ENCODE data around the gene DEFB121. TPM values are rescaled to one million over a fixed set of nuclear protein-coding genes. Genes with fewer than 3 reads are reported as not detected.

DEFB121 gene
- not detected for total RNA-seq
- not detected for polyA plus RNA-seq

GRCh38 chr20:31406115-31406514, at the start of gene DEFB121:
DEFB121 (minus strand) TSS chr20:31406215; CDS start chr20:31406152, 63 bp downstream.
- 28 to 30% methylated on average over 3 of the region's 3 CpGs for WGBS, 2 donors
- Histone ChIP-seq H3K4me1 (no peaks in the 10 kb centered on the region), H3K27ac (no peak within 1 kb of the TSS), H3K27me3 (no peaks in the 10 kb centered on the region), H3K36me3 (no peaks in the 10 kb centered on the region), H3K9me3 (no peaks in the 10 kb centered on the region), H3K4me3 (no peak within 1 kb of the TSS)
- TF ChIP-seq, protein P1, sequence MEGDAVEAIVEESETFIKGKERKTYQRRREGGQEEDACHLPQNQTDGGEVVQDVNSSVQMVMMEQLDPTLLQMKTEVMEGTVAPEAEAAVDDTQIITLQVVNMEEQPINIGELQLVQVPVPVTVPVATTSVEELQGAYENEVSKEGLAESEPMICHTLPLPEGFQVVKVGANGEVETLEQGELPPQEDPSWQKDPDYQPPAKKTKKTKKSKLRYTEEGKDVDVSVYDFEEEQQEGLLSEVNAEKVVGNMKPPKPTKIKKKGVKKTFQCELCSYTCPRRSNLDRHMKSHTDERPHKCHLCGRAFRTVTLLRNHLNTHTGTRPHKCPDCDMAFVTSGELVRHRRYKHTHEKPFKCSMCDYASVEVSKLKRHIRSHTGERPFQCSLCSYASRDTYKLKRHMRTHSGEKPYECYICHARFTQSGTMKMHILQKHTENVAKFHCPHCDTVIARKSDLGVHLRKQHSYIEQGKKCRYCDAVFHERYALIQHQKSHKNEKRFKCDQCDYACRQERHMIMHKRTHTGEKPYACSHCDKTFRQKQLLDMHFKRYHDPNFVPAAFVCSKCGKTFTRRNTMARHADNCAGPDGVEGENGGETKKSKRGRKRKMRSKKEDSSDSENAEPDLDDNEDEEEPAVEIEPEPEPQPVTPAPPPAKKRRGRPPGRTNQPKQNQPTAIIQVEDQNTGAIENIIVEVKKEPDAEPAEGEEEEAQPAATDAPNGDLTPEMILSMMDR (IDR thresholded peaks at IDR 0.05) = no peak
- intact Hi-C loops (cut with DNase I) = no loop called here
- no peak for ATAC-seq
- no peak for DNase-seq
- no peak for FAIRE-seq

DNA sequence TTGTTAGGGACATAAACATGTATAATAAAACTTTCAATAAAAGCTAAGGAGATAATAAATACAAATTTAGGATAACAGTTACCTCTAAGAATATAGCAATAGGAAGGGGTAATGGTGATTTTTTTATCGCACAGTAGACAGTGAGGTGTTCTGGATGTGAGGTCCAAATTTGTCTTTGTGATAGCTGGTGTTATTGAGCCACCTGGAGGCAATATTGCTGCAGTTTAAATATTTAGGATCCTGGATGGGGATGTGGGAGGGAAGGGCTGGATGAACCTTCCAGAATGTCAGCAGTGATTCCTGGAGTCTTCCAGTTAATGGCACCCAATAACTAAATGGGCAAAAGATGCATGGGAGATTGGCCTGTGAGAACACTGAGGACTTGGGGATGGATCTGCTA, 48.3 kb upstream of the DEFB121 start:
- DNase-seq = no peak
- H3K27ac ChIP-seq = no peak overlapping the region
- ATAC-seq = no peak
- TF ChIP-seq, protein P1 (IDR thresholded peaks at IDR 0.05) = no peak
- H3K9me3 ChIP-seq = no peaks in the 10 kb centered on the region
- no peak for FAIRE-seq
- H3K4me3 ChIP-seq = no peak overlapping the region
- H3K4me1 ChIP-seq = no peaks in the 10 kb centered on the region
- H3K36me3 ChIP-seq = no peaks in the 10 kb centered on the region
- H3K27me3 ChIP-seq = peaks cover 0 to 9% (median 1%) of the 10 kb centered on the region in 4 donors
- intact Hi-C loops (cut with DNase I) = loop anchor here in 1 of 3 donors (10.0 kb wide), 1 partner anchor 50 kb away; no protein-coding TSS in a partner anchor
- 82 to 94% methylated on average over 1 of the region's 1 CpG for WGBS, 2 donors

DNA sequence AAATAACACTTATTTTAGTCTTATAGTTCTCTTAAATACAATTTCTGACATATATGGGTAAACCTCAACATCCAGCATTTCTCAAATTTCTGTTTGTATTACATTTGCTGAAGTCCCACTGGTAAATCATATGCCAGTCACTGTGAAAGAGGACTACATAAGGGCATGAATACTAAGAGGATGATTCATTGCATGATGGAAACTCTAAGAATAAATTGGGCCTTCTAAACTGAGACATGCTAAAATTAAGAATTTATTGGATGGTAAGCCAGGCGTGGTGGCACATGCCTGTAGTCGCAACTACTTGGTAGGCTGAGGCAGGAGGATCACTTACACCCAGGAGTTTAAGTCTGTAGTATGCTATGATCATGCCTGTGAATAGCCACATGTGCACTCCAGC, 46.6 kb upstream of the DEFB121 start:
- no peaks in the 10 kb centered on the region for H3K9me3 ChIP-seq
- H3K4me3 ChIP-seq = no peak overlapping the region
- H3K4me1 ChIP-seq = no peaks in the 10 kb centered on the region
- peaks cover 0 to 2% (median 1%) of the 10 kb centered on the region in 4 donors for H3K27me3 ChIP-seq
- 54 to 58% methylated on average over 2 of the region's 2 CpGs for WGBS, 2 donors
- H3K27ac ChIP-seq = no peak overlapping the region
- DNase-seq (no peak), ATAC-seq (no peak), FAIRE-seq (no peak)
- intact Hi-C loops (cut with DNase I) = loop anchor here in 1 of 3 donors (10.0 kb wide), 1 partner anchor 52 kb away; no protein-coding TSS in a partner anchor
- TF ChIP-seq, protein P1 (IDR thresholded peaks at IDR 0.05) = no peak
- no peaks in the 10 kb centered on the region for H3K36me3 ChIP-seq

DNA sequence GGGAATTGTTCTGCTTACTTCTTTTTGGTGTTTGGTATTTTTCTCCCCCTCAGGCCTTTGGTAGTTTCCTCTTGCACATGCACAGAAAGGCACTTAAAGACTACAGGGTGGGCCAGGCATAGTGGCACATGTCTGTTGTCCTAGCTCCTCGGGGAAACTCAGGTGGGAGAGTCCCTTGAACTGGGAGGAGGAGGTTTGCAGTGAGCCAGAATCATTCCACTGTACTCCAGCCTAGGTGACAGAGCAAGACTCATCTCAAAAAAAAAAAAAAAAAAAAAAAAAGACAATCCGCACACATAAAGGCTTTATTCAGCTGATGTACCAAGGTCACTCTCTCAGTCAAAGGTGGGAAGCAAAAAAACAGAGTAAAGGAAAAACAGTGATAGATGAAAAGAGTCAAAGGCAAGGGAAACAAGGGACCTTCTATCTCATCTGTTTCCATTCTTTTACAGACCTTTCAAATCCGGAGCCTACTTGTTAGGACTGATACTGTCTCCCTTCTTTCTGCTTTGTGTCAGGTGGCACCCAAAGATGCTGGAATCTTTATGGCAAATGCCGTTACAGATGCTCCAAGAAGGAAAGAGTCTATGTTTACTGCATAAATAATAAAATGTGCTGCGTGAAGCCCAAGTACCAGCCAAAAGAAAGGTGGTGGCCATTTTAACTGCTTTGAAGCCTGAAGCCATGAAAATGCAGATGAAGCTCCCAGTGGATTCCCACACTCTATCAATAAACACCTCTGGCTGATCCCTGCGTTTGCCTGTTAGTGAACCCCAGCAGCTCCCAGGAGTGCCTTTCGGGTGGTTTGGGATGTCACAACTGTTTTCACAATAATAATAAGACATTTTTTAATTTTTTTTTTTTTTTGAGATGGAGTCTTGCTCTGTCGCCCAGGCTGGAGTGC, 43.7 kb upstream of the DEFB121 start:
- Histone ChIP-seq H3K36me3 (no peaks in the 10 kb centered on the region), H3K27ac (no peak overlapping the region), H3K27me3 (peaks cover 0 to 2% (median 0%) of the 10 kb centered on the region in 4 donors), H3K4me3 (no peak overlapping the region), H3K9me3 (no peaks in the 10 kb centered on the region), H3K4me1 (no peaks in the 10 kb centered on the region)
- TF ChIP-seq, protein P1 (IDR thresholded peaks at IDR 0.05) = no peak
- no peak for FAIRE-seq
- DNase-seq = no peak
- ATAC-seq = no peak
- intact Hi-C loops (cut with DNase I) = loop anchor here in 1 of 3 donors (10.0 kb wide), 1 partner anchor 55 kb away; no protein-coding TSS in a partner anchor
- 50 to 59% methylated on average over 8 of the region's 8 CpGs for WGBS, 2 donors
